Esophagus squamous epithelium (tissue), 5 donors: ENCODE measurements around the gene KCNQ1. TPM values are rescaled to one million over a fixed set of nuclear protein-coding genes. Genes with fewer than 3 reads are reported as not detected.

Experiments
- DNase-seq: peaks from one replicate; lab custom pipeline; 2025; lab: John Stamatoyannopoulos, UW
- H3K27ac ChIP-seq, 4 donors: fragments of 200-600 bp; sonication (generic); one replicate each; pipeline ENCODE4 v1.5.1; 2016 to 2019; ENCODE audit warnings: mild to moderate bottlenecking in 1 of 4
- H3K27me3 ChIP-seq, 4 donors: fragments of 200-600 bp; sonication (generic); 1 replicate in 3 of 4; 2 replicates in 1 of 4; pipeline versions ENCODE4 v1.5.1 to v1.6.0; 2017 to 2021; ENCODE audit warnings: antibody characterized with exemption in 1 of 4
- H3K36me3 ChIP-seq, 3 donors: fragments of 200-600 bp; sonication (generic); one replicate each; pipeline ENCODE4 v1.5.1; 2016 to 2019
- H3K4me1 ChIP-seq, 3 donors: fragments of 200-600 bp; sonication (generic); one replicate each; pipeline ENCODE4 v1.5.1; 2017 to 2019
- H3K4me3 ChIP-seq, 4 donors: fragments of 200-600 bp; sonication (generic); 1 replicate in 3 of 4; 2 replicates in 1 of 4; pipeline ENCODE4 v1.5.1; 2016 to 2019; ENCODE audit warnings: mild to moderate bottlenecking in 2 of 4, moderate library complexity in 1 of 4
- H3K9me3 ChIP-seq, 3 donors: fragments of 200-600 bp; sonication (generic); one replicate each; pipeline ENCODE4 v1.5.1; 2016 to 2019
- POLR2A ChIP-seq, 4 donors: fragments of 450-650 bp; IDR thresholded peaks; one replicate each; pipeline ENCODE4 v1.6.1; 2017; ENCODE audit warnings: antibody characterized with exemption in 4 of 4, mild to moderate bottlenecking in 4 of 4, moderate library complexity in 3 of 4
- WGBS, 2 donors: methylation state at CpG; one replicate each; pipeline ENCODE4 v1.1.5; 2018; 5-methylcytosine and 5-hydroxymethylcytosine counted together
- intact Hi-C: fragments of 100-400 bp; cut with DNase I; formaldehyde crosslinking; loops from one replicate; pipeline ENCODE4 v1.15.0; 2022
- total RNA-seq, 4 donors: library from RNA; depleted of rRNA; stranded (reverse); fragments of >200 nt; gene quantifications; one replicate each; pipeline ENCODE4 v1.1.0, GENCODE V29; 2016
- TF ChIP-seq, protein P1 (sequence below), 6 experiments: fragments of 450-650 bp in 4 of 6; fragments of 200-600 bp in 2 of 6; sonication (generic) in 2 of 6; IDR thresholded peaks; one replicate each; pipeline ENCODE4 v1.5.1; 2016 to 2019; ENCODE audit warnings: antibody characterized with exemption in 6 of 6, mild to moderate bottlenecking in 4 of 6, moderate library complexity in 4 of 6
- donor health status: DM: yes; HTN: yes; CAD: no.

Gene KCNQ1
- total RNA-seq, 4 donors from 2014 or later, result 0.61 to 3.1 (median 0.72) TPM

DNA sequence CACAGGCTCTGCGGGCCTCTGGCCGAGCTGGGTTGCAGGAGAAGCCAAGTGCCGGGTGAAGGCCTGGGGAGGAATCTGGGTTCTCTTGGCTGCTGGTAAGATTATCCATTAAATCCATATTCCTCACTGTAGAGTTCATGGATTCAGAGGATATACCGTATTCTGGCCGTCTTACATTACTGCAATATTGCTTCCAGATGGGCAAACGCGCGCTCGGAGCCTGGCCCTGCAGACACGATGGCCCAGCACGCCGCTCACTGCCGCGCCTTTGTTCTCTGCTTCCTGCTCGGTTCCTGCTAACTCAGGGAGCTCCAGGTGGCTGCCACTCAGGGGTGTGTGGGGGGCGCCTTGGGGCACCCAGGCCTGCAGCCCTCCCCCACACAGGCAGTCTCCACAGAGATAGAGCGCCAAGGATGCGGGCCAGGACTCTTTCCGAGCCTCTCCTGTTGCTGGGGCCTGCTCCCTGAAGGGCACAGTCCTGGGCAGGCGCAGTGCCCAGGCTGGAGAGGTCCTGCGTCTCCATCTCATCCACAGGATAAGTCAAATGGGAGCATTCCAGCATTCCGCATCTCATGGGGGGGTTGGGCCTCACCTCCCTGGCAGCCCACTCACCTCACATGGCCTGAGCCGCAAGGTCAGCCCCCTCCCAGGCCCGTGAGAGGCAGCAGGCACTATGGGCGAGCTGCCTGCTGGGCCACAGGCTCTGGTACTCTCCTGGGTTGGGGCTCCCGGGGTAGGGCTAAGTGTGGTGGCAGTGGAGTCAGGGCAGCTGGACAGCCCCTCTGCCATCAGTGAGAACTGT, 269.1 kb downstream of the KCNQ1 start:
- intact Hi-C loops, result no loop called here
- WGBS, 2 donors, result 70 to 85% methylated on average over 2 to 18 of the region's 26 CpGs
- Histone ChIP-seq H3K9me3 (no peaks in the 10 kb centered on the region), H3K27ac (no peak overlapping the region), H3K4me3 (no peak overlapping the region), H3K27me3 (no peaks in the 10 kb centered on the region), H3K4me1 (peaks cover 0 to 19% (median 0%) of the 10 kb centered on the region in 3 donors), H3K36me3 (no peaks in the 10 kb centered on the region)
- DNase-seq, result no peak
- TF ChIP-seq POLR2A (IDR thresholded peaks at IDR 0.05), result no peak
- TF ChIP-seq, protein P1, sequence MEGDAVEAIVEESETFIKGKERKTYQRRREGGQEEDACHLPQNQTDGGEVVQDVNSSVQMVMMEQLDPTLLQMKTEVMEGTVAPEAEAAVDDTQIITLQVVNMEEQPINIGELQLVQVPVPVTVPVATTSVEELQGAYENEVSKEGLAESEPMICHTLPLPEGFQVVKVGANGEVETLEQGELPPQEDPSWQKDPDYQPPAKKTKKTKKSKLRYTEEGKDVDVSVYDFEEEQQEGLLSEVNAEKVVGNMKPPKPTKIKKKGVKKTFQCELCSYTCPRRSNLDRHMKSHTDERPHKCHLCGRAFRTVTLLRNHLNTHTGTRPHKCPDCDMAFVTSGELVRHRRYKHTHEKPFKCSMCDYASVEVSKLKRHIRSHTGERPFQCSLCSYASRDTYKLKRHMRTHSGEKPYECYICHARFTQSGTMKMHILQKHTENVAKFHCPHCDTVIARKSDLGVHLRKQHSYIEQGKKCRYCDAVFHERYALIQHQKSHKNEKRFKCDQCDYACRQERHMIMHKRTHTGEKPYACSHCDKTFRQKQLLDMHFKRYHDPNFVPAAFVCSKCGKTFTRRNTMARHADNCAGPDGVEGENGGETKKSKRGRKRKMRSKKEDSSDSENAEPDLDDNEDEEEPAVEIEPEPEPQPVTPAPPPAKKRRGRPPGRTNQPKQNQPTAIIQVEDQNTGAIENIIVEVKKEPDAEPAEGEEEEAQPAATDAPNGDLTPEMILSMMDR (IDR thresholded peaks at IDR 0.05), result no peak

DNA sequence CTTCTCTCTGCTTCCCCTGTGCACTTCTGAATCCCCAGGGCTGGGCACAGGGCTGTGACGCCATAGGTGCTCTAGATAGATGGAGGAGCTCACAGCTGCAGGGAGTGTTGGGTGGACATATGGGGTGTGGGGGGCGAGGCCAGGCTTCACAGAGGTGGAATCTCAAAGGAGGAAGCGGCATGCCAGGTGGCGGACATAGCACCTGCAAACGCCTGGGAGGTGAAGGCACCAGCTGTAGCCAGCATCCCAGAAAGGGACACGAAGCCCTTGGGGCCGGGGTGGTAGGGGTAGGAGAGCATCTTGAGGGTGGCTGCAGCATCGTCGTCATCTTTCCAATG, 269.6 kb downstream of the KCNQ1 start:
- intact Hi-C loops, result no loop called here
- H3K36me3 ChIP-seq, result no peaks in the 10 kb centered on the region
- H3K4me1 ChIP-seq, result peaks cover 0 to 13% (median 0%) of the 10 kb centered on the region in 3 donors
- TF ChIP-seq, protein P1 (IDR thresholded peaks at IDR 0.05), result no peak
- TF ChIP-seq POLR2A (IDR thresholded peaks at IDR 0.05), result no peak
- no peak overlapping the region for H3K27ac ChIP-seq
- H3K27me3 ChIP-seq, result no peaks in the 10 kb centered on the region
- no peak for DNase-seq
- no peak overlapping the region for H3K4me3 ChIP-seq
- H3K9me3 ChIP-seq, result no peaks in the 10 kb centered on the region
- 82 to 95% methylated on average over 3 to 7 of the region's 9 CpGs for WGBS, 2 donors

DNA sequence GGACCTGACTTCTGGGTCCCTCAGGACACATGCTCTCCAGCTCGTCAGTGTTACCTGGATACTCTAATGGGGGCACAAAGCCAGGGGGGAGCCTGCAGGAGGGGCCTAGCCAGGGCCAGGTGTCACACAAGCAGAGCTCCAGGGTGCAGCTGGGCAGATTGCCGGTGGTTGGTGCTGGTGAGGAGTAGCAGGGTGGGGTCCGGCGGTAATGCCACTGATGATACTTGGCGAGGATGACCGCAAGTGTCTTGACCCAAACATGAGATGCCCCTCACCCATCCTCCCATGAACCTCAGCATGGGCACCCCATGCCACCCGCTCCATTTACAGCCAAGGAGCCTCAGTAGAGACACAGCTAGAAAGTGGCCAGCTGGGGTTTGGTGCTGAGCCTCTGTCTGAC, 270.1 kb downstream of the KCNQ1 start:
- Histone ChIP-seq H3K4me3 (no peak overlapping the region), H3K9me3 (no peaks in the 10 kb centered on the region), H3K4me1 (peaks cover 0 to 11% (median 0%) of the 10 kb centered on the region in 3 donors), H3K36me3 (no peaks in the 10 kb centered on the region), H3K27me3 (no peaks in the 10 kb centered on the region), H3K27ac (no peak overlapping the region)
- intact Hi-C loops, result no loop called here
- DNase-seq, result no peak
- TF ChIP-seq, protein P1 (IDR thresholded peaks at IDR 0.05), result no peak
- TF ChIP-seq POLR2A (IDR thresholded peaks at IDR 0.05), result no peak
- 87 to 100% methylated on average over 3 of the region's 7 CpGs for WGBS, 2 donors

DNA sequence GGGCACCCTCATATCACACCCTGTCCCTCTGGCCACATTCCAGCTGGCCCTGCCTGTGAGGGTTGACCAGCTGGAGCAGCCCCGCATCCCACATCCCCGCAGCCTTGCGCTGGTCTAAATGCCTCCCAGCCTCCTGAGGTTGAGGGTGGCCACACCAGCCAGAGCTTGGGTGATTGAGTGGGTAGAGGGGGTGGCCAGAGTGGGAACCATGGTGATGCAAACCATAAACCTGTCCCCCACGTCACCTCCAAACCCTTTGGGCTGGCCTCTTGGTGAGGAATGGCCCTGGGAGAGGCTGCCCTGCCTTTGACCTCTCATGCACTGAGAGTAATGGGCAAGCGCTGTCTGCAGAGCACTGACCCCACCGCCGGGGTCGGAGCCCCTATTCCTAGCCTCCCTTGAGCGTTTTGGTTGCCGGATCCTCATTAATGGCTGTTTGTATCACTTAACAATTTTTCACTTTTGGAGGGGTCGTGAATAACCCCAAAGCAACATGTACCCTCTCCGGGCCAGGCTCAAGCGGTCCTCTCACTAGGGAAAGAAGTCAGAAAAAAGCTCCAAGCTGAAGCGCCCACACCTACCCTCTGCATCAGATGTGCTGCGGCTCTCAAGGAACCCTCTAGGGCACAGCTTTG, 271.0 kb downstream of the KCNQ1 start:
- TF ChIP-seq, protein P1 (IDR thresholded peaks at IDR 0.05), result no peak
- TF ChIP-seq POLR2A (IDR thresholded peaks at IDR 0.05), result no peak
- Histone ChIP-seq H3K4me3 (no peak overlapping the region), H3K27me3 (no peaks in the 10 kb centered on the region), H3K36me3 (no peaks in the 10 kb centered on the region), H3K27ac (no peak overlapping the region), H3K9me3 (no peaks in the 10 kb centered on the region), H3K4me1 (peaks cover 0 to 11% (median 0%) of the 10 kb centered on the region in 3 donors)
- DNase-seq, result no peak
- intact Hi-C loops, result no loop called here
- WGBS, 2 donors, result 87 to 88% methylated on average over 7 to 13 of the region's 15 CpGs
